Right lobe of liver (tissue), 6 donors: ENCODE data around the gene REXO4. TPM values are rescaled to one million over a fixed set of nuclear protein-coding genes. Genes with fewer than 3 reads are reported as not detected.

Experiments used
- ATAC-seq, 4 donors: fragments of 200-7000 bp; cut with Tn5 transposase; one replicate each; pipeline ENCODE4 v1.9.1; 2020; ENCODE audit warnings: mild to moderate bottlenecking in 4 of 4, moderate library complexity in 4 of 4
- DNase-seq, 3 donors: peaks; one replicate each; pipeline ENCODE4 v3.0.0-alpha.2; 2020
- H3K27ac ChIP-seq, 3 donors: fragments of 200-600 bp; one replicate each; pipeline ENCODE4 v1.8.0; 2022
- H3K27me3 ChIP-seq, 2 donors: fragments of 200-600 bp; one replicate each; pipeline ENCODE4 v1.8.0; 2022
- H3K36me3 ChIP-seq, 4 donors: fragments of 200-600 bp; sonication (generic) in 1 of 4; one replicate each; pipeline versions ENCODE4 v1.5.1 to v1.8.0; 2017 to 2022; ENCODE audit warnings: control low read depth in 1 of 4
- H3K4me1 ChIP-seq, 4 donors: fragments of 200-600 bp; sonication (generic) in 1 of 4; one replicate each; pipeline versions ENCODE4 v1.5.1 to v1.8.0; 2017 to 2022; ENCODE audit warnings: control low read depth in 1 of 4
- H3K4me3 ChIP-seq, 3 donors: fragments of 200-600 bp; one replicate each; pipeline ENCODE4 v1.8.0; 2022
- H3K9me3 ChIP-seq, 4 donors: fragments of 200-600 bp; sonication (generic) in 1 of 4; one replicate each; pipeline versions ENCODE4 v1.5.1 to v1.8.0; 2017 to 2022; ENCODE audit warnings: control low read depth in 1 of 4
- CTCF ChIP-seq, 4 donors: fragments of 200-600 bp in 3 of 4; fragments of 450-650 bp in 1 of 4; IDR thresholded peaks; one replicate each; pipeline versions ENCODE4 v1.5.1 to v1.8.0; 2016 to 2022; ENCODE audit warnings: antibody characterized with exemption in 4 of 4, mild to moderate bottlenecking in 2 of 4
- POLR2A ChIP-seq: fragments of 450-650 bp; IDR thresholded peaks from one replicate; pipeline ENCODE4 v1.6.1; 2017; ENCODE audit warnings: antibody characterized with exemption, mild to moderate bottlenecking
- WGBS: methylation state at CpG from one replicate; pipeline ENCODE4 v1.1.6; 2018; ENCODE audit warnings: low coverage, low lambda C conversion rate; ENCODE audit not compliant: insufficient coverage; ENCODE audit errors: missing lambda C conversion rate; 5-methylcytosine and 5-hydroxymethylcytosine counted together
- intact Hi-C, 2 donors: fragments of 100-400 bp; cut with DNase I; formaldehyde crosslinking; loops; one replicate each; pipeline versions ENCODE4 v1.11.2 to v1.14.1; 2022
- total RNA-seq, 6 experiments: library from RNA; depleted of rRNA in 2 of 6; stranded (reverse); fragments of >200 nt in 2 of 6; fragmentation: NEBNext Ultra II Directional in 3 of 6; extraction: Animal tissue kit (Norgen Biotek cat#: 25700) in 3 of 6; gene quantifications; one replicate each; pipeline versions ENCODE4 v1.1.0 to v1.2.4, GENCODE V29; 2016 to 2023
- donor health status: DM: no; HTN: yes; CAD: no.
- donor health status: DM: no; HTN: no; CAD: no.
- donor health status: DM: no; HTN: no; CAD: no.
- donor health status: DM: no; HTN: yes; CAD: no.
- donor health status: DM: no; HTN: yes; CAD: no.

REXO4 gene
- total RNA-seq, 6 experiments from 2014 or later, result 9.5 to 19.9 (median 12.0) TPM

- ATAC-seq (no peak), DNase-seq (no peak)
- no peaks in the 10 kb centered on the region for H3K36me3 ChIP-seq
- WGBS, result 87% methylated on average over 13 of the region's 17 CpGs
- H3K9me3 ChIP-seq, result no peaks in the 10 kb centered on the region
- H3K27me3 ChIP-seq, result no peaks in the 10 kb centered on the region
- intact Hi-C loops, result loop anchor here in 1 of 2 donors (10.0 kb wide), 1 partner anchor 50 kb away; the partner anchor contains the start of gene SURF6
- H3K4me3 ChIP-seq, result no peak overlapping the region
- TF ChIP-seq CTCF (IDR thresholded peaks at IDR 0.05) (no peak), POLR2A (no peak)
- no peaks in the 10 kb centered on the region for H3K4me1 ChIP-seq
- no peak overlapping the region for H3K27ac ChIP-seq
These were observed 33.0 kb downstream of the REXO4 start for GRCh38 chr9:133384736-133385321.

- DNase-seq, result no peak
These were observed 34.4 kb downstream of the REXO4 start for GRCh38 chr9:133383438-133383837.

GRCh38 chr9:133382507-133383141, 35.2 kb downstream of the REXO4 start:
- WGBS, result 79% methylated on average over 4 of the region's 4 CpGs

More at GRCh38 chr9:133383438-133383837, 34.4 kb downstream of the REXO4 start:
- Histone ChIP-seq H3K4me1 (no peaks in the 10 kb centered on the region), H3K27ac (no peak overlapping the region), H3K27me3 (no peaks in the 10 kb centered on the region), H3K4me3 (no peak overlapping the region), H3K36me3 (no peaks in the 10 kb centered on the region), H3K9me3 (no peaks in the 10 kb centered on the region)
- TF ChIP-seq CTCF (IDR thresholded peaks at IDR 0.05), result no peak
- no peak for TF ChIP-seq POLR2A
- intact Hi-C loops, result loop anchor here in 1 of 2 donors (10.0 kb wide), 1 partner anchor 49 kb away; the partner anchor contains the start of gene SURF6
- no peak for ATAC-seq
- WGBS, result 100% methylated on average over 2 of the region's 3 CpGs

GRCh38 chr9:133380734-133381133, 37.1 kb downstream of the REXO4 start:
- TF ChIP-seq POLR2A (no peak), CTCF (IDR thresholded peaks at IDR 0.05) (no peak)
- Histone ChIP-seq H3K4me1 (peaks cover 0 to 6% (median 0%) of the 10 kb centered on the region in 4 donors), H3K27ac (no peak overlapping the region), H3K36me3 (no peaks in the 10 kb centered on the region), H3K4me3 (no peak overlapping the region), H3K9me3 (no peaks in the 10 kb centered on the region), H3K27me3 (no peaks in the 10 kb centered on the region)
- WGBS, result 88% methylated on average over 3 of the region's 4 CpGs
- ATAC-seq (no peak), DNase-seq (no peak)
- intact Hi-C loops, result loop anchor here in 1 of 2 donors (10.0 kb wide), 1 partner anchor 46 kb away; the partner anchor contains the start of gene SURF6

More at GRCh38 chr9:133382507-133383141, 35.2 kb downstream of the REXO4 start:
- no peaks in the 10 kb centered on the region for H3K27me3 ChIP-seq
- no peak overlapping the region for H3K27ac ChIP-seq
- intact Hi-C loops, result loop anchor here in 1 of 2 donors (10.0 kb wide), 1 partner anchor 48 kb away; the partner anchor contains the start of gene SURF6
- ATAC-seq (no peak), DNase-seq (no peak)
- no peak overlapping the region for H3K4me3 ChIP-seq
- H3K36me3 ChIP-seq, result no peaks in the 10 kb centered on the region
- H3K4me1 ChIP-seq, result no peaks in the 10 kb centered on the region
- H3K9me3 ChIP-seq, result no peaks in the 10 kb centered on the region
- TF ChIP-seq POLR2A, result no peak
- no peak for TF ChIP-seq CTCF (IDR thresholded peaks at IDR 0.05)
